A549 (cell line): ENCODE results near the gene RHBDD2. TPM values are rescaled to one million over a fixed set of nuclear protein-coding genes. Genes with fewer than 3 reads are reported as not detected.
"Not testable (repeated sequence)": the region's sequence is repeated elsewhere in the genome, so short reads cannot be mapped to it uniquely, and the experiment has no call there.

Source experiments
- ATAC-seq, 2 experiments: fragments of 200-7000 bp in 1 of 2; fragments of >200 bp in 1 of 2; cut with Nextera tagmentation in 1 of 2; cut with Tn5 transposase in 1 of 2; 3 replicates each; pipeline versions ENCODE4 v1.8.0 to v1.9.1; 2018 to 2020; ENCODE audit warnings: mild to moderate bottlenecking in 1 of 2, moderate library complexity in 1 of 2
- CTCF ChIA-PET: fragments of 300-600 bp; sonication (Branson Sonifier 250); formaldehyde crosslinking; extraction: SDS; loops from one replicate; lab custom pipeline; 2021; ENCODE audit warnings: antibody characterized with exemption, inconsistent platforms; lab: Yijun Ruan, JAX
- POLR2A ChIA-PET: fragments of 350-600 bp; formaldehyde crosslinking; extraction: SDS; loops from one replicate; lab custom pipeline; 2021; ENCODE audit warnings: antibody characterized with exemption, inconsistent platforms; lab: Yijun Ruan, JAX
- DNase-seq, 2 experiments: peaks; one replicate each; pipeline versions ENCODE4 v3.0.0 to v3.0.0-alpha.2; 2011 to 2016; ENCODE audit warnings: low read depth in 1 of 2, low spot score in 1 of 2
- FAIRE-seq: peaks from 2 replicates; lab custom pipeline; 2011; peaks lifted over from hg19 to GRCh38; lab: Jason Lieb, UNC
- H3K27ac ChIP-seq, 2 experiments: fragments of >200 bp; sonication (Bioruptor Twin); formaldehyde crosslinking; 3 replicates each; pipeline ENCODE4 v1.5.1; 2016 to 2017
- H3K4me1 ChIP-seq: fragments of >200 bp; sonication (Bioruptor Twin); formaldehyde crosslinking; 3 replicates; pipeline ENCODE4 v1.6.1; 2016
- H3K4me2 ChIP-seq: fragments of >200 bp; sonication (Bioruptor Twin); formaldehyde crosslinking; 3 replicates; pipeline ENCODE4 v1.6.1; 2016
- H3K4me3 ChIP-seq: fragments of >200 bp; sonication (Bioruptor Twin); formaldehyde crosslinking; 3 replicates; pipeline ENCODE4 v1.5.1; 2016
- H3K9me3 ChIP-seq: fragments of >200 bp; sonication (Bioruptor Twin); formaldehyde crosslinking; 3 replicates; pipeline ENCODE4 v1.6.1; 2016
- CBX2 ChIP-seq: fragments of 200-600 bp; sonication (generic); IDR thresholded peaks from 2 replicates; pipeline ENCODE4 v1.6.1; 2016; ENCODE audit warnings: low read depth, mild to moderate bottlenecking, borderline replicate concordance
- CBX8 ChIP-seq: fragments of 200-600 bp; sonication (generic); IDR thresholded peaks from 2 replicates; pipeline ENCODE4 v1.6.1; 2016
- EHMT2 ChIP-seq: fragments of 200-600 bp; sonication (generic); IDR thresholded peaks from 2 replicates; pipeline ENCODE4 v1.6.1; 2016; ENCODE audit warnings: antibody characterized with exemption, low read depth, mild to moderate bottlenecking, moderate library complexity
- EP300 ChIP-seq, 2 experiments: fragments of >200 bp; sonication (Bioruptor Twin); formaldehyde crosslinking; IDR thresholded peaks; 2 replicates in 1 of 2; 3 replicates in 1 of 2; pipeline ENCODE4 v1.6.1; 2016 to 2017
- FOXS1 ChIP-seq: fragments of 250-450 bp; sonication (Bioruptor Pico); IDR thresholded peaks from 2 replicates; pipeline ENCODE4 v1.5.0; 2020; ENCODE audit warnings: mild to moderate bottlenecking, moderate library complexity
- HDAC2 ChIP-seq: fragments of 200-600 bp; sonication (generic); IDR thresholded peaks from 2 replicates; pipeline ENCODE4 v1.6.1; 2016
- HEYL ChIP-seq: fragments of 250-450 bp; sonication (Bioruptor Pico); IDR thresholded peaks from 2 replicates; pipeline ENCODE4 v1.8.0; 2021; ENCODE audit warnings: mild to moderate bottlenecking, moderate library complexity
- JUN ChIP-seq, 2 experiments: fragments of >200 bp; sonication (Bioruptor Twin); formaldehyde crosslinking; IDR thresholded peaks; 2 replicates in 1 of 2; 3 replicates in 1 of 2; pipeline ENCODE4 v1.6.1; 2016 to 2017
- KDM5A ChIP-seq: fragments of 200-600 bp; sonication (generic); IDR thresholded peaks from 2 replicates; pipeline ENCODE4 v1.6.1; 2016; ENCODE audit warnings: antibody characterized with exemption, mild to moderate bottlenecking
- NR3C1 ChIP-seq: fragments of >200 bp; sonication (Bioruptor Twin); formaldehyde crosslinking; IDR thresholded peaks from 3 replicates; pipeline ENCODE4 v1.6.1; 2017
- RFX5 ChIP-seq: fragments of 450-650 bp; IDR thresholded peaks from 2 replicates; pipeline ENCODE4 v1.7.1; 2014; ENCODE audit warnings: antibody characterized with exemption, mild to moderate bottlenecking, moderate library complexity
- RNF2 ChIP-seq: fragments of 200-600 bp; sonication (generic); IDR thresholded peaks from 2 replicates; pipeline ENCODE4 v1.6.1; 2016; ENCODE audit warnings: low read depth, mild to moderate bottlenecking, antibody characterized with exemption, moderate library complexity, borderline replicate concordance
- SMC3 ChIP-seq: fragments of >200 bp; sonication (Bioruptor Twin); formaldehyde crosslinking; IDR thresholded peaks from 3 replicates; pipeline ENCODE4 v1.6.1; 2018; ENCODE audit warnings: inconsistent platforms
- SREBF2 ChIP-seq: fragments of 450-650 bp; IDR thresholded peaks from 2 replicates; pipeline ENCODE4 v1.6.1; 2014; ENCODE audit warnings: mild to moderate bottlenecking, moderate library complexity
- ZC3H11A ChIP-seq: fragments of 450-650 bp; IDR thresholded peaks from 2 replicates; pipeline ENCODE4 v1.6.1; 2014; ENCODE audit warnings: antibody characterized with exemption, mild to moderate bottlenecking
- ZSCAN20 ChIP-seq: fragments of 250-450 bp; sonication (Bioruptor Pico); IDR thresholded peaks from 2 replicates; pipeline ENCODE4 v1.8.0; 2022; ENCODE audit warnings: mild to moderate bottlenecking, moderate library complexity
- WGBS: methylation state at CpG from one replicate; pipeline ENCODE4 v1.1.6; 2017; ENCODE audit errors: missing lambda C conversion rate; 5-methylcytosine and 5-hydroxymethylcytosine counted together
- polyA plus RNA-seq, 4 experiments: library from polyadenylated mRNA; depleted of rRNA in 3 of 4; stranded (reverse); fragments of >200 nt; fragmentation: RNase III in 1 of 4; extraction: RNeasy Plus Mini Kit Qiagen cat#74134 plus additional on column Dnase treatment in 1 of 4; gene quantifications; 2 replicates in 3 of 4; 3 replicates in 1 of 4; pipeline ENCODE4 v1.2.3, GENCODE V29; 2011 to 2017
- TF ChIP-seq, protein P1 (sequence below): IDR thresholded peaks from 2 replicates; pipeline ENCODE4 v1.6.1; 2012; ENCODE audit warnings: low read depth, borderline replicate concordance
- TF ChIP-seq, protein P2 (sequence below): fragments of >200 bp; sonication (Bioruptor Twin); formaldehyde crosslinking; IDR thresholded peaks from 2 replicates; pipeline ENCODE4 v1.6.1; 2016
- TF ChIP-seq, protein P3 (sequence below): fragments of 450-650 bp; IDR thresholded peaks from 2 replicates; pipeline ENCODE4 v1.6.1; 2014; ENCODE audit warnings: antibody characterized with exemption
- TF ChIP-seq, protein P4 (sequence below): fragments of 150-350 bp; IDR thresholded peaks from 2 replicates; pipeline ENCODE4 v1.6.1; 2014; ENCODE audit warnings: low read depth, mild to moderate bottlenecking, low read length

RHBDD2 gene
- polyA plus RNA-seq, 2 of the 4 experiments (the other 2 are of a cell fraction): 61.3 to 62.0 TPM

DNA sequence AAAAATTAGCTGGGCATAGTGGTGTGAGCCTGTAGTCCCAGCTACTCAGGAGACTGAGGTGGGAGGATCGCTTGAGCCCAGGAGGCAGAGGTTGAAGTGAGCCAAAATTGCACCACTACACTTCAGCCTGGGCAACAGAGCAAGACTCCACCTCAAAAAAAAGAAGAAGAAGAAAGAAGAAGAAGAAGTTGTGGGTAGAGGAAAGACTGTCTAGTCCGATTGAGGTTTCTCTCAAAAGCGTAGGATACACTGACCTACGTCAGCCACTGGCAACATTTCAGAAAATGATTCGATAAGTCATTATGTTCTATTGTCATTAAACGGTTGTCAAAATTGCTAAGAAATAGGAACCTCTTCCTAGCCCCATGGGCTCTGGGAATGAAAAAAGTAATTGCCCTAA, 22.3 kb upstream of the RHBDD2 start (continued):
- TF ChIP-seq RNF2 (no peak), ZSCAN20 (CRISPR knock-in tag) (no peak), CBX2 (no peak), JUN (IDR thresholded peaks at IDR 0.05) (no peak), SREBF2 (no peak), HEYL (CRISPR knock-in tag) (no peak)

DNA sequence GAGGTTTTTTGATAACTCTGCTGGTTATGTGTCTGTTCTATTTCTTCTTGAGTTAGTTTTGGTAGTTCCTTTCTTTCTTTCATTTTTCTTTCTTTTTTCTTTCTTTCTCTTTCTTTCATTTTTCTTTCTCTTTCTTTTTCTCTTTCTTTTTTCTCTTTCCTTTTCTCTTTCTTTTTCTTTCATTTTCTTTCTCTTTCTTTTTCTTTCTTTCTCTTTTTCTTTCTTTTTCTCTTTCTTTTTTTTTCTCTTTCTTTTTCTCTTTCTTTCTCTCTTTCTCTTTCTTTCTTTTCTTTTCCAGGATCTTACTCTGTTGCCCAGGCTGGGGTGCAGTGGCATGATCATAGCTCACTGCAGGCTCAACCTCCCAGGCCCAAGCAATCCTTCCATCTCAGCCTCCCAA, 20.4 kb upstream of the RHBDD2 start:
- TF ChIP-seq, protein P1, sequence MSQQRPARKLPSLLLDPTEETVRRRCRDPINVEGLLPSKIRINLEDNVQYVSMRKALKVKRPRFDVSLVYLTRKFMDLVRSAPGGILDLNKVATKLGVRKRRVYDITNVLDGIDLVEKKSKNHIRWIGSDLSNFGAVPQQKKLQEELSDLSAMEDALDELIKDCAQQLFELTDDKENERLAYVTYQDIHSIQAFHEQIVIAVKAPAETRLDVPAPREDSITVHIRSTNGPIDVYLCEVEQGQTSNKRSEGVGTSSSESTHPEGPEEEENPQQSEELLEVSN: no peak
- no peak for TF ChIP-seq ZC3H11A
- no peak for TF ChIP-seq NR3C1
- TF ChIP-seq, protein P2, sequence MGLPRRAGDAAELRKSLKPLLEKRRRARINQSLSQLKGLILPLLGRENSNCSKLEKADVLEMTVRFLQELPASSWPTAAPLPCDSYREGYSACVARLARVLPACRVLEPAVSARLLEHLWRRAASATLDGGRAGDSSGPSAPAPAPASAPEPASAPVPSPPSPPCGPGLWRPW: no peak
- no peak for TF ChIP-seq EHMT2
- TF ChIP-seq CBX8: no peak
- TF ChIP-seq FOXS1 (CRISPR knock-in tag): no peak
- no peak for TF ChIP-seq RFX5
- TF ChIP-seq, protein P3, sequence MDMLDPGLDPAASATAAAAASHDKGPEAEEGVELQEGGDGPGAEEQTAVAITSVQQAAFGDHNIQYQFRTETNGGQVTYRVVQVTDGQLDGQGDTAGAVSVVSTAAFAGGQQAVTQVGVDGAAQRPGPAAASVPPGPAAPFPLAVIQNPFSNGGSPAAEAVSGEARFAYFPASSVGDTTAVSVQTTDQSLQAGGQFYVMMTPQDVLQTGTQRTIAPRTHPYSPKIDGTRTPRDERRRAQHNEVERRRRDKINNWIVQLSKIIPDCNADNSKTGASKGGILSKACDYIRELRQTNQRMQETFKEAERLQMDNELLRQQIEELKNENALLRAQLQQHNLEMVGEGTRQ: no peak
- TF ChIP-seq SMC3: no peak
- TF ChIP-seq JUN (IDR thresholded peaks at IDR 0.05): no peak
- TF ChIP-seq KDM5A: no peak
- TF ChIP-seq, all 56 proteins: peak for 0
- DNase-seq (no peak), ATAC-seq (no peak), FAIRE-seq (no peak)
- Histone ChIP-seq H3K4me1 (no peaks in the 10 kb centered on the region), H3K9me3 (no peaks in the 10 kb centered on the region), H3K27ac (no peak overlapping the region), H3K4me3 (no peak overlapping the region), H3K4me2 (no peak overlapping the region)
- CTCF ChIA-PET: no interaction called here
- POLR2A ChIA-PET: no interaction called here

DNA sequence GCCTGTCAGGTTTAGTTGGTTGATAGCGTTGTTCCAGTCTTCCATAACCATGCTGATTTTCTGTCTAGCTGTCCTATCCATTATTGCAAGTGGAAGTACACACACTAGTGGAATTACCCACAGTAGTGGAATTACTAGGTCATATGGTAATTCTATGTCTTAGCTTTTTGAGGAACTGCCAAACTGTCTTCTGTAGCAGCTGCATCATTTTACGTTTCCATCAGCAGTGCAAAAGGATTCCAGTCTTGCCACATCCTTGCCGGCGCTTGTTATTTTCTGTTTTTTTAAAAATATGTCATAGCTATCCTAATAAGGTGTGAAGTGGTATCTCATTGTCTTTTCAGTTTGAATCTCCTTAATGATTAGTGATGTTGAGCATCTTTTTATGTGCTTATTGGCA, 17.2 kb upstream of the RHBDD2 start:
- peaks cover 6% of the 10 kb centered on the region for H3K4me1 ChIP-seq
- no peak for FAIRE-seq
- no peaks in the 10 kb centered on the region for H3K9me3 ChIP-seq
- H3K4me2 ChIP-seq: no peak overlapping the region
- DNase-seq: no peak
- ChIA-PET POLR2A (no interaction called here), CTCF (no interaction called here)
- H3K27ac ChIP-seq: no peak overlapping the region
- H3K4me3 ChIP-seq: no peak overlapping the region
- no peak for ATAC-seq
- no peak for TF ChIP-seq HDAC2
- TF ChIP-seq, protein P4, sequence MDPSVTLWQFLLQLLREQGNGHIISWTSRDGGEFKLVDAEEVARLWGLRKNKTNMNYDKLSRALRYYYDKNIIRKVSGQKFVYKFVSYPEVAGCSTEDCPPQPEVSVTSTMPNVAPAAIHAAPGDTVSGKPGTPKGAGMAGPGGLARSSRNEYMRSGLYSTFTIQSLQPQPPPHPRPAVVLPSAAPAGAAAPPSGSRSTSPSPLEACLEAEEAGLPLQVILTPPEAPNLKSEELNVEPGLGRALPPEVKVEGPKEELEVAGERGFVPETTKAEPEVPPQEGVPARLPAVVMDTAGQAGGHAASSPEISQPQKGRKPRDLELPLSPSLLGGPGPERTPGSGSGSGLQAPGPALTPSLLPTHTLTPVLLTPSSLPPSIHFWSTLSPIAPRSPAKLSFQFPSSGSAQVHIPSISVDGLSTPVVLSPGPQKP: no peak
- TF ChIP-seq RFX5: no peak
- no peak for TF ChIP-seq EP300 (IDR thresholded peaks at IDR 0.05)
- 87% methylated on average over 4 of the region's 4 CpGs for WGBS

DNA sequence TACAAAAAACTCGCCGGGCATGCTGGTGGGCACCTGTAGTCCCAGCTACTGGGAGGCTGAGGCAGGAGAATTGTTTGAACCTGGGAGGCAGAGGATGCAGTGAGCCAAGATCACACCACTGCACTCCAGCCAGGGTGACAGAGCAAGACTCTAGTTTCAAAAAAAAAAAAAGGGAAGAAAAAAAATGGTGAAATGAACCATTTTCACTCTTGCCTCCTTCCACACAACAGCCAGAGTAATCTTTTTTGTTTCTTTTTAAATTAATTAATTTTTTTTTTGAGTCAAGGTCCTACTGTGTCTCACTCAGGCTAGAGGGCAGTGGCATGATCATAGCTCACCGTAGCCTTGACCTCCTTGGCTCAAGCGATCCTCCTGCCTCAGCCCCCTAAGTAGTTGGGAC, 14.6 kb upstream of the RHBDD2 start:
- H3K27ac ChIP-seq, DNase-seq, H3K9me3 ChIP-seq, POLR2A ChIA-PET, H3K4me3 ChIP-seq, ATAC-seq, H3K4me2 ChIP-seq, FAIRE-seq: not testable (repeated sequence)
- peaks cover 14% of the 10 kb centered on the region for H3K4me1 ChIP-seq
- CTCF ChIA-PET: interaction anchor here (0.6 to 4.2 kb wide), 5 partner anchors 10 to 177 kb away, joined by 3 to 82 read pairs (median 6); no protein-coding TSS in a partner anchor
- WGBS: 76% methylated on average over 4 of the region's 4 CpGs
